OCI-LY7 (cell line): ENCODE measurements around the gene IGF2BP2.

ENCODE experiments used
- EZH2phosphoT487 ChIP-seq: fragments of 200-600 bp; sonication (generic); IDR thresholded peaks from 2 replicates; pipeline ENCODE4 v1.6.1; 2018; ENCODE audit warnings: low read depth, borderline replicate concordance, mild to moderate bottlenecking, mixed run types, antibody characterized with exemption, low read length, moderate library complexity, mixed read lengths
- TF ChIP-seq, protein P1 (sequence below): fragments of 200-600 bp; sonication (generic); conservative IDR thresholded peaks from 2 replicates; pipeline ENCODE4 v1.5.1; 2014; ENCODE audit warnings: mild to moderate bottlenecking, antibody characterized with exemption, low read length, moderate library complexity, mixed read lengths

DNA sequence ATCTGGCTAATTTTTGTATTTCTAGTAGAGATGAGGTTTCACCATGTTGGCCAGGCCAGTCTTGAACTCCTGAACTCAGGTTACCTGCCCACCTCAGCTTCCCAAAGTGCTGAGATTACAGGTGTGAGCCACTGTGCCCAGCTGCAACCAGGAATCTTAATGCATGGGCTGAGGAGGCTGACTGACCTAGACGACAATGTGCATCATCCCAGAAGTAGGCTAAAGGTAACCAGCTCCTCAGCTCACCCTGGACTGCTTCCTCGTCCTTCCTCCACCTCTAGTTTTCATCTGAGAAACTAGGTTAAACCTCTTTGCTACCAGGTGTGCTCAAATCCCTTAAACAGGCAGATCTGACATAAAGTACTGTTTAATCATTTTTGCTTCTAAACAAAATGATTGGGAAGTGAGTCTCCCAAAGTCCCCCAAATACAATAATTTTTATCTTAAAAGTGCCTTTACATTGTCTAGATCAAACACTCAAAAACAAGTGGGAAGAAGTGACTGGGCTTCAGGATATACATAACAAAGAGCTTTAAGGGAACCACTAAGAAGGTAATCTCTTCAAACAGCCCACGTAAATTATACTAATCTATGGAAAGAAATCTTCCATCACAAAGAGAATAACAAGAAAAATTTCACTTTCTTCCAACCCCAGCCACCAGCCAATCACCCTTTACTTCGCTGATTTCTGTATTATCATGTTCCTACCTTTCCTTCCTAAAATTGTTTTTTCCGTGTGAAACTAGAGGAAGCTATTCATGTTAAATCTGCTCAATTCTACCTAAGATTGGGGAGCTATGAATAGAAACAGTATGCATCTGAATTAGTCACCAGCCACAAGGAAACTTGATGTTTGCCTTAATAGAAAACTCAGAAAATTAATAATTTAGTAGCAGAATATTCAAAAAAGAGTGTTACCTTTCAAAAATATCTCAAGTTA is 34.7 kb downstream of the IGF2BP2 start:
- TF ChIP-seq EZH2phosphoT487 = no peak
- TF ChIP-seq, protein P1, sequence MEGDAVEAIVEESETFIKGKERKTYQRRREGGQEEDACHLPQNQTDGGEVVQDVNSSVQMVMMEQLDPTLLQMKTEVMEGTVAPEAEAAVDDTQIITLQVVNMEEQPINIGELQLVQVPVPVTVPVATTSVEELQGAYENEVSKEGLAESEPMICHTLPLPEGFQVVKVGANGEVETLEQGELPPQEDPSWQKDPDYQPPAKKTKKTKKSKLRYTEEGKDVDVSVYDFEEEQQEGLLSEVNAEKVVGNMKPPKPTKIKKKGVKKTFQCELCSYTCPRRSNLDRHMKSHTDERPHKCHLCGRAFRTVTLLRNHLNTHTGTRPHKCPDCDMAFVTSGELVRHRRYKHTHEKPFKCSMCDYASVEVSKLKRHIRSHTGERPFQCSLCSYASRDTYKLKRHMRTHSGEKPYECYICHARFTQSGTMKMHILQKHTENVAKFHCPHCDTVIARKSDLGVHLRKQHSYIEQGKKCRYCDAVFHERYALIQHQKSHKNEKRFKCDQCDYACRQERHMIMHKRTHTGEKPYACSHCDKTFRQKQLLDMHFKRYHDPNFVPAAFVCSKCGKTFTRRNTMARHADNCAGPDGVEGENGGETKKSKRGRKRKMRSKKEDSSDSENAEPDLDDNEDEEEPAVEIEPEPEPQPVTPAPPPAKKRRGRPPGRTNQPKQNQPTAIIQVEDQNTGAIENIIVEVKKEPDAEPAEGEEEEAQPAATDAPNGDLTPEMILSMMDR = no peak
